Panc1 (cell line): Measurements from ENCODE around the gene GPHN. TPM values are rescaled to one million over a fixed set of nuclear protein-coding genes. Genes with fewer than 3 reads are reported as not detected.

Experiments
- ATAC-seq: fragments of 200-7000 bp; cut with Tn5 transposase; 2 replicates; pipeline ENCODE4 v1.9.1; 2020; ENCODE audit warnings: mild to moderate bottlenecking, moderate library complexity
- BruUV-seq: library from RNA; stranded (reverse); fragments of 400-500 nt; replicated peaks from 2 replicates; lab custom pipeline; 2021; lab: Mats Ljungman, UMichigan
- CTCF ChIA-PET: fragments of 300-600 bp; sonication (Branson Sonifier 250); formaldehyde crosslinking; loops from one replicate; lab custom pipeline; 2022; ENCODE audit warnings: antibody characterized with exemption; lab: Charles Lee
- POLR2A ChIA-PET: fragments of 300-600 bp; sonication (Branson Sonifier 250); formaldehyde crosslinking; loops from one replicate; lab custom pipeline; 2022; ENCODE audit warnings: antibody characterized with exemption; lab: Charles Lee
- DNase-seq: peaks from one replicate; pipeline ENCODE4 v3.0.0-alpha.2; 2010; ENCODE audit warnings: low read depth, low spot score
- H3K27ac ChIP-seq: 2 replicates; pipeline ENCODE4 v1.5.1; 2011; ENCODE audit warnings: mild to moderate bottlenecking, low read length, inconsistent platforms
- H3K27me3 ChIP-seq: fragments of 200-500 bp; sonication (Bioruptor generic); 2 replicates; pipeline ENCODE4 v1.6.0; 2014; ENCODE audit warnings: low read length, inconsistent platforms; ENCODE audit not compliant: control insufficient read depth, insufficient read depth
- H3K36me3 ChIP-seq: fragments of 200-500 bp; sonication (Bioruptor generic); 2 replicates; pipeline ENCODE4 v1.5.1; 2014; ENCODE audit warnings: inconsistent platforms, mild to moderate bottlenecking, low read length, moderate library complexity; ENCODE audit not compliant: control insufficient read depth, insufficient read depth
- H3K4me1 ChIP-seq: 2 replicates; pipeline ENCODE4 v1.5.1; 2011; ENCODE audit warnings: inconsistent platforms, mild to moderate bottlenecking, low read length, moderate library complexity; ENCODE audit not compliant: control insufficient read depth, insufficient read depth
- H3K4me3 ChIP-seq, 2 experiments: 2 replicates each; pipeline ENCODE4 v1.5.1; 2011 to 2012; ENCODE audit warnings: low read depth in 2 of 2, low read length in 2 of 2, mild to moderate bottlenecking in 2 of 2, inconsistent platforms in 1 of 2, moderate library complexity in 1 of 2
- H3K9me3 ChIP-seq: fragments of 200-500 bp; sonication (Bioruptor generic); 2 replicates; pipeline ENCODE4 v1.5.1; 2014; ENCODE audit warnings: low read depth, mild to moderate bottlenecking, inconsistent platforms, low read length, moderate library complexity; ENCODE audit not compliant: control insufficient read depth, insufficient read depth
- CTCF ChIP-seq: fragments of 450-650 bp; IDR thresholded peaks from 2 replicates; pipeline ENCODE4 v1.5.1; 2017; ENCODE audit warnings: mild to moderate bottlenecking
- POLR2AphosphoS5 ChIP-seq: IDR thresholded peaks from 2 replicates; pipeline ENCODE4 v1.6.1; 2012; ENCODE audit warnings: mild to moderate bottlenecking, low read depth, low read length, moderate library complexity
- REST ChIP-seq, 2 experiments: IDR thresholded peaks; 2 replicates each; pipeline ENCODE4 v1.6.1; 2011 to 2012; ENCODE audit warnings: low read depth in 2 of 2, control low read depth in 1 of 2, low read length in 1 of 2, mild to moderate bottlenecking in 1 of 2, moderate library complexity in 1 of 2; ENCODE audit not compliant: insufficient read depth in 1 of 2
- SIN3A ChIP-seq: IDR thresholded peaks from 2 replicates; pipeline ENCODE4 v1.6.1; 2012; ENCODE audit warnings: low read depth, mild to moderate bottlenecking, low read length, moderate library complexity, borderline replicate concordance; ENCODE audit not compliant: insufficient read depth
- TCF7L2 ChIP-seq: IDR thresholded peaks from 2 replicates; pipeline ENCODE4 v1.6.1; 2011; ENCODE audit warnings: mild to moderate bottlenecking, low read depth, low read length, inconsistent platforms
- in situ Hi-C: cut with HindIII; loops from 2 replicates; pipeline ENCODE4 v1.10.0; 2016; ENCODE audit warnings: low sequenced_read_pairs, low pct_unique_long_range_greater_than_20kb
- intact Hi-C: fragments of 100-400 bp; cut with micrococcal nuclease; formaldehyde crosslinking; loops from one replicate; pipeline ENCODE4 v1.10.0; 2022; ENCODE audit not compliant: unreplicated experiment
- total RNA-seq: library from RNA; stranded (reverse); gene quantifications from one replicate; pipeline ENCODE4 v1.2.1, GENCODE V29; 2021; ENCODE audit not compliant: unreplicated experiment

The GPHN gene
- total RNA-seq, 1 experiment from 2014 or later, result 26.6 TPM

GRCh38 chr14:67112344-67112743 lies 604.4 kb downstream of the GPHN start:
- in situ Hi-C loops, result no loop called here
- intact Hi-C loops, result loop anchor here (10.0 kb wide), 2 partner anchors 488 to 618 kb away; no protein-coding TSS in a partner anchor
- no peak overlapping the region for H3K4me3 ChIP-seq
- H3K36me3 ChIP-seq, result no peaks in the 10 kb centered on the region
- no TSS peak for BruUV-seq
- H3K9me3 ChIP-seq, result no peaks in the 10 kb centered on the region
- ChIA-PET CTCF (no interaction called here), POLR2A (no interaction called here)
- no peaks in the 10 kb centered on the region for H3K27me3 ChIP-seq
- no peak overlapping the region for H3K27ac ChIP-seq
- no peak for DNase-seq
- H3K4me1 ChIP-seq, result no peaks in the 10 kb centered on the region
- TF ChIP-seq POLR2AphosphoS5 (no peak), SIN3A (no peak), TCF7L2 (no peak), REST (IDR thresholded peaks at IDR 0.05; ENCODE audit: insufficient read depth in 1 of 2, low read depth in 2 of 2, low read length in 1 of 2) (no peak)
- ATAC-seq, result no peak

GRCh38 chr14:67127174-67127573 lies 619.2 kb downstream of the GPHN start:
- H3K9me3 ChIP-seq, result no peaks in the 10 kb centered on the region
- no TSS peak for BruUV-seq
- in situ Hi-C loops (no loop called here), intact Hi-C loops (no loop called here)
- ChIA-PET CTCF (no interaction called here), POLR2A (no interaction called here)
- no peak overlapping the region for H3K27ac ChIP-seq
- H3K27me3 ChIP-seq, result no peaks in the 10 kb centered on the region
- no peak for ATAC-seq
- H3K4me1 ChIP-seq, result no peaks in the 10 kb centered on the region
- DNase-seq, result no peak
- no peak for TF ChIP-seq SIN3A
- no peak overlapping the region for H3K4me3 ChIP-seq
- no peaks in the 10 kb centered on the region for H3K36me3 ChIP-seq

- in situ Hi-C loops (no loop called here), intact Hi-C loops (no loop called here)
- Histone ChIP-seq H3K4me3 (no peak overlapping the region), H3K27me3 (no peaks in the 10 kb centered on the region), H3K36me3 (no peaks in the 10 kb centered on the region), H3K9me3 (no peaks in the 10 kb centered on the region), H3K4me1 (no peaks in the 10 kb centered on the region), H3K27ac (no peak overlapping the region)
- no TSS peak for BruUV-seq
- no peak for DNase-seq
- ATAC-seq, result no peak
- TF ChIP-seq SIN3A, result no peak
- TF ChIP-seq TCF7L2, result no peak
- no peak for TF ChIP-seq CTCF
- no peak for TF ChIP-seq POLR2AphosphoS5
- no peak for TF ChIP-seq REST (IDR thresholded peaks at IDR 0.05; ENCODE audit: insufficient read depth in 1 of 2, low read depth in 2 of 2, low read length in 1 of 2)
- POLR2A ChIA-PET, result no interaction called here
- CTCF ChIA-PET, result no interaction called here
Measured at GRCh38 chr14:67129768-67130167, 621.8 kb downstream of the GPHN start.
